HG03432 (cell line): ENCODE results near the gene EIF2S3.
"Not testable (repeated sequence)": the region's sequence is repeated elsewhere in the genome, so short reads cannot be mapped to it uniquely, and the experiment has no call there.

ENCODE experiments used
- ATAC-seq: cut with Tn5 transposase; IDR thresholded peaks from one replicate; pipeline ENCODE4 v1.9.1; 2021; ENCODE audit warnings: mild to moderate bottlenecking, moderate library complexity; ENCODE audit not compliant: unreplicated experiment

EIF2S3 gene

DNA sequence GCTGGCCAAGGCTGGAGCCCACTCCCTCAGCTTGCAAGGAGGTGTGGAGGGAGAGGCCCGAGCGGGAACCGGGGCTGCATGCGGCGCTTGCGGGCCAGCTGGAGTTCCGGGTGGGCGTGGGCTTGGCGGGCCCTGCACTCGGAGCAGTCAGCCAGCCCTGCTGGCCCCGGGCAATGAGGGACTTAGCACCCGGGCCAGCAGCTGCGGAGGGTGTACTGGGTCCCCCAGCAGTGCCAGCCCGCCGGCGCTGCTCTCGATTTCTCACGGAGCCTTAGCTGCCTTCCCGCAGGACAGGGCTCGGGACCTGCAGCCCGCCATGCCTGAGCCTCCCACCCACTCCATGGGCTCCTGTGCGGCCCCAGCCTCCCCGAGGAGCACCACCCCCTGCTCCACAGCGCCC is 5.1 kb upstream of the EIF2S3 start:
- not testable (repeated sequence) for ATAC-seq

DNA sequence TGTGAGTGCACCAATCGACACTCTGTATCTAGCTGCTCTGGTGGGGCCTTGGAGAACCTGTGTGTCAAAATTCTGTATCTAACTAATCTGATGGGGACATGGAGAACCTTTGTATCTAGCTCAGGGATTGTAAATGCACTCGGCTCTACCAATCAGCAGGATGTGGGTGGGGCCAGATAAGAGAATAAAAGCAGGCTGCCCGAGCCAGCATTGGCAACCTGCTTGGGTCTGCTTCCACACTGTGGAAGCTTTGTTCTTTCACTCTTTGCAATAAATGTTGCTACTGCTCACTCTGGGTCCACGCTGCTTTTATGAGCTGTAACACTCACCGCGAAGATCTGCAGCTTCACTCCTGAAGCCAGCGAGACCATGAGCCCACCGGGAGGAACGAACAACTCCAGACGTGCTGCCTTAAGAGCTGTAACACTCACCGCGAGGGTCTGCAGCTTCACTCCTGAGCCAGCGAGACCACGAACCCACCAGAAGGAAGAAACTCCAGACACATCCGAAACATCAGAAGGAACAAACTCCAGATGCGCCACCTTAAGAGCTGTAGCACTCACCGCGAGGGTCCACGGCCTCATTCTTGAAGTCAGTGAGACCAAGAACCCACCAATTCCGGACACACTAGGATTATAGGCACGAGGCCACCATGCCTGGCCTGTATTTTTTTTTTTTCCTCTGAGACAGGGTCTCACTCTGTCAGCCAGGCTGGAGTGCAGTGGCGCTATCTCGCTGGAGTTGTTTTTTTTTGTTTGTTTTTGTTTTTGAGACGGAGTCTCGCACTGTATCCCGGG is 4.0 kb upstream of the EIF2S3 start:
- not testable (repeated sequence) for ATAC-seq

DNA sequence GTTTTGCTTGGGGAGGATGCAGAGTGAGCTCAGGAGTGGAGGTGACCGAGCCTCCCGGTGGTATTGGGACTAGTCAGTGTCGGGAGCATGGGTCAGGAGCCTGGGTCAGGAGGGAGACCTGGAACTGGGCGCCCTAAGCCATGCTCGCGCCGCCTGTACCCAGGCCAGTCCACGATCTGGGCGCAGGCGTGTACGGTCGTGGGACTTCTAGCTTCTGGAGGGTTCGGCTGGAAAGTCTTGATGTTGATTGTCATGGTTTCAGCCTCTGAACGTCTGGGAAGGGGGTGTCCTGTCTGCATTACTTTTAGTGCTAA is 244 bp downstream of the EIF2S3 start:
- peak; percentile 15 for ATAC-seq

DNA sequence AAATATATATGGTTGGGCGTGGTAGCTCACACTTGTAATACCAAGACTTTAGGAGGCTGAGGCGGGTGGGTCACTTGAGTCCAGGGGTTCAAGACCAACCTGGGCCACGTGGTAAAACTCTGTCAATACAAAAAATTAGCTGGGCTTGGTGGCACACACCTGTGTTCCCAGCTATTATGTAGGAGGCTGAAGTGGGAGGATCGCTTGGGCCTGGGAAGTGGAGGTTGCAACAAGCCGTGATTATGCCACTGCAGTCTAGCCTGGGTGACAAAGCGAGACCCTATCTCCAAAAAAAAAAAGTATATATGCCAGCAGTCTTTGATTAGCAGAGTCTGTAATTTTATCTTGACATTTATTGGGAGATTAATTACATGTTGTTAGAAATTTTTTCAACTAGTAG is 8.7 kb downstream of the EIF2S3 start:
- ATAC-seq, result no peak

DNA sequence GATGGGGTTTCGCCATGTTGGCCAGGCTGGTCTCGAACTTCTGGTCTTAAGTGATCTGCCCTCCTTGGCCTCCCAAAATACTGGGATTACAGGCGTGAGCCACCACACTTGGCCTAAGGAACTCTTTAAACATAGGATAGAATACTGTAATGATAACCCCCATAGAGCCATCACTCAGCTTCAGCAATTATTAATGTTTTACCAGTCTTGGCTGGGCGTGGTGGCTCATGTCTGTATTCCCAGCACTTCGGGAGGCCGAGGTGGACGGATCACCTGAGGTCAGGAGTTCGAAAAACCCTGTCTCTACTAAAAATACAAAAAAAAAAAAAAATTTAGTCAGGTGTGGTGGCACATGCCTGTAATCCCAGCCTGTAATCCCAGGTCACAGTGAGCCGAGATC is 15.1 kb downstream of the EIF2S3 start:
- no peak for ATAC-seq

DNA sequence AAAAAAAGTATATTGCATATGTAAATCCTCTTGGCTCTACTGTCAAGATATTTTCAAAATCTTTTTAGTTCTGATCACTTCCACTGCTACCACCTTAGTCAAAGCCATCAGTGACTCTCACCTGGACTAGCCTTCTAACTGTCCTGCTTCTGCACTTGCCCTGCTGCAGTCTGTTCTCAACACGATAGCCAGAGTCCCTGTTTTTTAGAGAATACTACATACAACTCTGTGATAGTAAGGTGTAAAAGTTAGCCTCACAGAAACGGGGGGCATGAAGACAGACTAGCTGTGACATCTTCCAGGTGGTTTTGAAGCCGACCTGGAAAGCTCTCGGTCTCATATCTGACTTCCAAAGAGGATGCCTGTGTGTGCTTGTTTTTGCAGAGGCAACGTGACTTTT is 24.7 kb downstream of the EIF2S3 start:
- ATAC-seq, result no peak

DNA sequence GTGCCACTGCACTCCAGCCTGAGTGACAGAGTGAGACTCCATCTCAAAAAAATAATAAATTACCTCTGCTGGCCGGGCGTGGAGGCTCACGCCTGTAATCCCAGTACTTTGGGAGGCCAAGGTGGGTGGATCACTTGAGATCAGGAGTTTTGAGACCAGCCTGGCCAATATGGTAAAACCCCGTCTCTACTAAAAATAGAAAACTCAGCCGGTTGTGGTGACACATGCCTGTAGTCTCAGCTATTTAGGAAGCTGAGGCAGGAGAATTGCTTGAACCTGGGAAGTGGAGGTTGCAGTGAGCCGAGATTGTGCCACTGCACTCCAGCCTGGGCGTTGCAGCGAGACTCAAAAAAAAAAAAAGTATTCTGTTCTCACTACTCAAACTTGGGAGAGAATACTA is 25.5 kb downstream of the EIF2S3 start:
- ATAC-seq, result not testable (repeated sequence)

DNA sequence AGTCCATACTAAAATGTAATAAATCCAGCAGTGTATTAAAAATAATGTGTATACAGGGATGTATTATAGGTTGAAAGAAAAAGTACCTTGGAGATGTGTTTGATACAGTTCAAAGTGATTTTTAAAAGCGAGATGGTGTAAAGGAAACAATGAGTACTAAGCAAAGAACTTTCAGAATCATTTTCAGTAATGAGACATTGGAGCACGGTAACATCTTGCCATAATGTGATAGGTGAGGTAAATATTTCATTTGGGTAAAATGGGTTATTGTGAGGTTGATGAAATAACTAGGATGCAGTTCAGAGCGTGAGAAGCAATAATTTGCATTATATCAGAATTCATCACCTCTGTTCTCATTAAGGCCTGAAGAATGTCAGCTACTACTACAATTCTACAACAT is 25.9 kb downstream of the EIF2S3 start:
- no peak for ATAC-seq

DNA sequence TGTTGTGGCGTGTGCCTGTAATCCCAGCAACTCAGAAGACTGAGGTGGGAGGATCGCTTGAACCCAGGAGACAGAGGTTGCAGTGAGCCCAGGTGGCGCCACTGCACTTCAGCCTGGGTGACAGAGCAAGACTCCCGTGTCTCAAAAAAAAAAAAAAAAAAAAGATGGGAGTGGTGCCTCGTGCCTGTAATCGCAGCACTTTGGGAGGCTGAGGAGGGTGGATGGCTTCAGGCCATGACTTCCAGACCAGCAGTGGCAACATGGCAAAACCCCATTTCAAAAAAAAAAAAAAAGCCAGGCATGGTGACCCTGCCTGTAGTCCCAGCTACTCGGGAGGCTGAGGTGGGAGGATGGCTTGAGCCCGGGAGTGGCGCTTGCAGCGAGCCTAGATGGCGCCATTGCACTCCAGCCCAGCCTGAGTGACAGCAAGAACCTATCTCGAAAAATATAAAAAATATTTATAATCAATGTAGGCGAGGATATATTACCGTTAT is 27.0 kb downstream of the EIF2S3 start:
- ATAC-seq, result peak; percentile 46

DNA sequence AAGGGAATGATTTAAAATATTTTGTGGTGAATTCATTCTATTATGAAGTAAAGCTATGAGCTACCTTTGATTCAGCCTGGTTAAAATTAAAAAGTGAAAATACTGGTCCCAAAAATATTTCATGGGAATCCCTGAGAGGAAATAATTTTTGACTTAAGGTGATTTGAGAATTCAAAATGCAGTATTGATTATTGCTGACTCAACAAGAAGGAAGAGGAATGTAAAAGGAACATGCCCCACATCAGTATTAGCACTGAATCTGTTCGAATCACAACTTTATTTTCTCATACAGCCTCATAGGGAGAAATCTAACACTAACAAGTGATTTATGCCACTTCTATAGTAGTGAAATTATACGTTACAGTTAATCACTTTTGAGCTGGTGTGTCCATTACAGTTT is 27.7 kb downstream of the EIF2S3 start:
- ATAC-seq, result no peak

DNA sequence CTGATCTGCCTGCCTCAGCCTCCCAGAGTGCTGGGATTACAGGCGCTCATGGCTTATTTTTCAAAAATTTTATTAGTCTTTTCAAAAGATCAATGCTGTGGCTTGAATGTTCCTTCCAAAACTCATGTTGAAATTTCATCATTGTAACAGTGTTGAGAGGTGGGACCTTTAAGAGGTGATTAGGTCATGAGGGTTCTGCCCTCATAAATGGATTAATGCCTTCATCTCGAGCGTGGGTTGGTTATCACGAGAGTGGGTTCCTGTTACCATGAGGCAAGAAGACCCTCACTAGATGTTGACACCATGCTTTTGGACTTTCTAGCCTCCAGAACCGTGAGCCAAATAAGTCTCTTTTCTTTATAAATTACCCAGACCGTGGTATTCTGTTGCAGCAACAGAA is 30.3 kb downstream of the EIF2S3 start:
- ATAC-seq, result no peak

DNA sequence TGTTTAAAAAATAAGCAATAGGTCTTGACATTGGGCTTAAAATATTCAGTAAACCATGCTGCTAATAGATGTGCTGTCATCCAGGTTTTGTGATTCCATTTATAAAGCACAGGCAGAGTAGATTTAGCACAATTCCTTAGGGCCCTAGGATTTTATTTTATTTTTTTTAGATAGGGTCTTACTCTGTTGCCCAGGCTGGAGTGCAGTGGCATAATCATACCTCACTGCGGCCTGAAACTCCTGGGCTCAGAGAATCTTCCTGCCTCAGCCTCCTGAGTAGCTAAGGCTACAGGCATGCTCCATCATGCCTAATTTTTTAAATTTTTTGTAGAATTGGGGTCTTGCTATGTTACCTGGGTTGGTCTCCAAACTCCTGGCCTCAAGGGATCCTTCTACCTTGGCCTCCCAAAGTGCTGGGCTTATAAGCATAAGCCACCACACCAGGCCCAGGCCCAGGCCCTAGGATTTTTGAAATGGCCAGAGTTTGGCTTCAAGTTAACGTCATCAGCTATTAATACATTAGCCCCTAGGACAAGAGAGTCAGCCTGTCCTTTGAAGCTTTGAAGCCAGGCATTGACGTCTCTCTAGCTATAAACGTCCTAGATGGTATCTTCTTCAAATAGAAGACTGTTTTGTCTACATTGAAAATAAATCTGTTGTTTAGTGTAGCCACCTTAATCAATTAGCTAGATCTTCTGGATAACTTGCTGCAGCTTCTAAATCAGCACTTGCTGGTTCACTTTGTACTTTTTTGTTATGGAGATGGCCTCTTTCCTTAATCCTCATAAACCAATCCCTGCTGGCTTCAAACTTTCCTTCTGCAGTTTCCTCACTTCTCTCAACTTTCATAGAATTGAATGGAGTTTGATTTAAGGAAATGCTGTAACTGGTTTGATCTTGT is 35.8 kb downstream of the EIF2S3 start:
- no peak for ATAC-seq

DNA sequence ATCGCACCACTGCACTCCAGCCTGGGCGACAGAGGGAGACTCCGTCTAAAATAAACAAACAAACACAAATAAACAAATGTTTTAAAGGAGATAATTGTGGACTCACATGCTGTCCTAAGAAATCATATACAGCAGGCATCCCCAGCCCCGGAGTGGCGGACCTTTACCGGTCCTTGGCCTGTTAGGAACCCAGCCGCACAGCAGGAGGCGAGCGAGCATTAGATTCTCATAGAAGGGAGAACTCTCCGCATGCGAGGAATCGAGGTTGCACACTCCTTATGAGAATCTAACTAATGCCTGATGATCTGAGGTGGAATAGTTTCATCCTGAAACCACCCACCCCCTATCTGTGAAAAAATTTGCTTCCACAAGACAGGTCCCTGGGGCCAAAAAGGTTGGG is 39.0 kb downstream of the EIF2S3 start:
- no peak for ATAC-seq

DNA sequence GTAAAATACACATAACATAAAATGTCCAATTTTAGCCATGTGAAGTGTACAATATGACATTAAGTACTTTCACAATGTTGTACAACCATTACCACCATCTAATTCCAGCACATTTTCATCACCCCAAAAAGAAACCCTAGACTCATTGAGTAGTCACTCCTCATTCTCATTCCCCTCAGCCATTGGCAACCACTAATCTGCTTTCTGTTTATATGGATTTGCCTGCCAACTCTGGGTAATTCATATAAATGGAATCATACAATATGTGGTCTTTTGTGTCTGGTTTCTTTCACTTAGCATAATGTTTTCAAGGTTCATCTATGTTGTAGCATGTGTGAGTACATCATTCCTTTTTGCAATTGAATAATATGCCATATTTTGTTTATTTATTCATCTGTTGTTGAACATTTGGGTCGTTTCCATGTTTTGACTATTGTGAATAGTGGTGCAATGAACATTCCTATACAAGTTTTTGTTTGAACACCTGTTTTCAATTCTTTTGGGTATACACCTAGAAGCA is 43.0 kb downstream of the EIF2S3 start:
- no peak for ATAC-seq

DNA sequence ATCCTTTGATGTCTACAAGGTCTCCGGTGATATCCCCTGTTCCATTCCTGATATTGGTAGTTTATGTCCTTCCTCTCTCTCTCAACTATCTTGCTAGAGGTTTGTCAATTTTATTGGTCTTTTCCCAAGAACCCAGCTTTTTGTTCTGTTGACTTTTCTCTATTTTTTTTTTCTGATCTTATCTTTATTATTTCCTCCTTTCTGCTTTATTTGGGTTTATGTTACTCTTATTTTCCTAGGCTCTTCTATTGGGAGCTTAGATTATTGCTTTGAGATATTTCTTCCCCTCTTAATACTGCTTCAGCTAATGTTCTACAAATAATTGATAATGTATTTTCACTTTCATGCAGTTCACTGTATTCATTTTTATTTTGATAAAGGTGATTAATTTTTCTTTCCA is 44.2 kb downstream of the EIF2S3 start:
- no peak for ATAC-seq

DNA sequence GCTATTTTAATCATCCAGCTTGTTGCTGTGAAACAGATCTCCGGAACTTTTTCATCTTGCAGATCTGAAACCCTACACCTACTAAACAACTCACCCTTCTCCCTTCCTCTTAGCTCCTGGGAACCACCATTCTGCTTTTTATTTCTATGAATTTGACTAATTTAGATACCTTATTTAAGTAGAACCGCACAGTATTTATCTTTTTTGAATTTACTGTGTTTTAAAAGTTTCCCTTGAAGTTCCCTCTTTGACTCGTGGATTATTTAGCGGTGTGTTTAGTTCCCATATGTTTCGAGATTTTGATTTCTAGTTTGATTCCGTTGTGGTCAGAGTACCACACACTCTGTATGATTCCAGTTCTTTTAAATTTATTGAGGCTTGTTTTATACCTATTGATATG is 44.6 kb downstream of the EIF2S3 start:
- no peak for ATAC-seq

DNA sequence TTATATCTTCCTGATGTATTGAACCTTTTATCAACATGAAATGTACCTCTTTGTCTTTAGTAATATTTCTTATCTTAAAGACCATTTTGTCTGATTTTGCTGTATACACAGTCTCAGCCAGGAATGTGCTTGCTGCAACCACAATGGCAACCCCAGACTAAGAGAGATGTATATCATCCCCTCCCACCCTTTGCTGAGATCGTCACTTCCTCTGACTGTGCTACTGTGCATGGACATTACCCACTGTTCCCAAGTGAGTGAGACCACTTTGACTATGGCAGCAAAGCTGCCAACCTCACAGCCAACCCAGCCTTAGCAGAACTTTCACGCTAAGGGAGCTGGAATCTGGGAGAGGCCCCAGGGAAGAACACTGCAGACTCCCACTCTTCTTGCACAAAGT is 46.0 kb downstream of the EIF2S3 start:
- no peak for ATAC-seq

DNA sequence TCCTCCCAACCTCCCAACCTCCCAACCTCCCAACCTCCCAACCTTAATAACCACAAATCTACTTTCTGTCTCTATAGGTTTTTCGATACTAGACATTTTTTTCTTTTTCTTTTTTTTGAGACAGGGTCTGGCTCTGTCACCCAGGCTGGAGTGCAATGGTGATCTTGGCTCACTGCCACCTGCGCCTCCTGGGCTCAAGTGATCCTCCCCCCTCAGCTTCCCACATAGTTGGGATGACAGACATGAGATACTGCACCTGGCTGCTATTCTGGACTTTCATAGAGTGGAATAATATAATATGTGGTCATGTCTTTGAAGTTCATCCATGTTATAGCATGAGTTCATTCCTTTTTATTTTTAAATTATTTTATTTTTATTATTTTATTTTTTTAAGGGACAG is 55.3 kb downstream of the EIF2S3 start:
- ATAC-seq, result no peak

DNA sequence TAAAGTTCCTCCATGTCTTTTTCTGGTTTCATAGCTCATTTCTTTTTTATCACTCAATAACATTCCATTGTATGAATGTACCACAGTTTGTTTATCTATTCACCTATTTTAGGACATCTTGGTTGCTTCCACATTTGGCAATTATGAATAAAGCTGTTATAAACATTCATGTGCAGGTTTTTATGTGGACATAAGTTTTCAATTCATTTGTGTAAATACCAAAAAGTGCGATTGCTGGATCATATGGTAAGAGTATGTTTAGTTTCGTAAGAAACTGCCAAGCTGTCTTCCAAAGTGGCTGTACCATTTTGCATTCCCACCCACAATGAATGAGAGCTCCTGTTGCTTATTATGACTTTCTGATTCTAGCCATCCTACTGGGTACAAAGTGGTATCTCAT is 58.4 kb downstream of the EIF2S3 start:
- no peak for ATAC-seq

DNA sequence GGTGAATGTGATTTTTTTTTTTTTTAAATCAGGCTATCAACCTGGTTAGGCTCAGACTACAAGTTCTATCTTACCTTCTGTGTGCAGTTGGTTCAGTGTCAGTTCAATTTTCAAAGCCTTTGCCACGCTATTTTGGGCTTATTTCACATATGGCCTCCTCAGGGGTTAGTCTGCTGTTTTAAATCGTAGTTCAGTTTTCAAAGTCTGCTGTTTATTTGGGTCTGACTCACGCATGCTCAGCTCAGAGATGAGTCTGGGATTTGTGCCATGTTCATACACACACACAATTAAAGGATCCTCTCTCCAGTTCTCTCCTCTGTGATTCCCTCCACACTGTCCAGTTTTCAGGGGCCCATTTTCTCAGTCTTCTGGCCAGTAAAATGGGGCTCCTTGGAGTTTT is 62.5 kb downstream of the EIF2S3 start:
- no peak for ATAC-seq

DNA sequence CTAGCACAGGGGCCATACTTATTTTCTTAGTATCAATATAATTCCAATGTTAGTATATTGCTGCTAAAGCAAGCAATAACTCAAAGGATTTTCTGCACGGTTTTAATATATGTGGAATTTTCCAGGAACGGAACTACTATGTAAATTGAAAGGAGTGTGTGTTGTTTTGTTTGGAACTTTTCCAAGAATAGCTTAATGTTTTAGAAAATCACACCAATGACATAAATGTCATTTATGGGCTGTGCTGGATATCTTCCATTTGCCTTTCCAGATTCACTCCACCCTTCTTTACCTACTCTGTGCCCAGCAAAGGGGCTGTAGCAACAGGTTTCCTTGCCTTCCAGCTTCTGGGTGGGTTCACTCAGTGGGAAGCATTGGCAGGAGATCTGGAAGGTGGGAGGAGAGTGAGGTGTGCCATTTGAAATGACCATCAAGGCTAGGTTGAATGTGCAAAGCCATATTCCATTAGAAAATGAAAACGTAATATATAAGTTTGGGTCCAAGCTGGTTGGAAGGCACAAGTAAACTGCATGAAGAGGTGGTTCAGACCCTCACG is 69.6 kb downstream of the EIF2S3 start:
- ATAC-seq, result no peak
